Measurements from ENCODE around the gene IDH3A.

Gene IDH3A

DNA sequence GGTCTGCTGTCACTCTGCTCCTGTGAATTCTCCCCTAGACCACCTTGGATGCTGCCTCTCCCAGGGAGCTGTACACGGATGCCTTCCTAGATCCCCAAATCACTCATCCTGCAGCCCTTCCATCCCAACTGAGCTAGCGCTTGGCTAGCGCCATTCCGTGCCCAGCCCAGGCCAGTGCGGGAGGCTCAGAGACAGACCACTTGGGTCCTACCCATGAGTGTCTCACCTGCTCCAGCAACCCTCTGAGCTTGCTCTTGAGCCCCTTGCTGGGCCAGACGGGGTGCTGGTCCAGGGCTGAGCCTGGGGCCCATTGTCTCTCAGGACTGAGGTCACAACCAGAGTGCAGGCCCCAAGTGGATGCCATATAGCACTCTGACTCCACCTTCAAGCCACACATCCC, 39.1 kb upstream of the IDH3A start:
- H3K4me3 ChIP-seq (replicated peaks; ENCODE audit: low read depth, low read length): no peak overlapping the region
- TF ChIP-seq, protein P1, sequence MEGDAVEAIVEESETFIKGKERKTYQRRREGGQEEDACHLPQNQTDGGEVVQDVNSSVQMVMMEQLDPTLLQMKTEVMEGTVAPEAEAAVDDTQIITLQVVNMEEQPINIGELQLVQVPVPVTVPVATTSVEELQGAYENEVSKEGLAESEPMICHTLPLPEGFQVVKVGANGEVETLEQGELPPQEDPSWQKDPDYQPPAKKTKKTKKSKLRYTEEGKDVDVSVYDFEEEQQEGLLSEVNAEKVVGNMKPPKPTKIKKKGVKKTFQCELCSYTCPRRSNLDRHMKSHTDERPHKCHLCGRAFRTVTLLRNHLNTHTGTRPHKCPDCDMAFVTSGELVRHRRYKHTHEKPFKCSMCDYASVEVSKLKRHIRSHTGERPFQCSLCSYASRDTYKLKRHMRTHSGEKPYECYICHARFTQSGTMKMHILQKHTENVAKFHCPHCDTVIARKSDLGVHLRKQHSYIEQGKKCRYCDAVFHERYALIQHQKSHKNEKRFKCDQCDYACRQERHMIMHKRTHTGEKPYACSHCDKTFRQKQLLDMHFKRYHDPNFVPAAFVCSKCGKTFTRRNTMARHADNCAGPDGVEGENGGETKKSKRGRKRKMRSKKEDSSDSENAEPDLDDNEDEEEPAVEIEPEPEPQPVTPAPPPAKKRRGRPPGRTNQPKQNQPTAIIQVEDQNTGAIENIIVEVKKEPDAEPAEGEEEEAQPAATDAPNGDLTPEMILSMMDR (IDR thresholded peaks at IDR 0.05; ENCODE audit: low read length, missing control alignments): no peak
- no peak for DNase-seq (ENCODE audit: low read depth)

DNA sequence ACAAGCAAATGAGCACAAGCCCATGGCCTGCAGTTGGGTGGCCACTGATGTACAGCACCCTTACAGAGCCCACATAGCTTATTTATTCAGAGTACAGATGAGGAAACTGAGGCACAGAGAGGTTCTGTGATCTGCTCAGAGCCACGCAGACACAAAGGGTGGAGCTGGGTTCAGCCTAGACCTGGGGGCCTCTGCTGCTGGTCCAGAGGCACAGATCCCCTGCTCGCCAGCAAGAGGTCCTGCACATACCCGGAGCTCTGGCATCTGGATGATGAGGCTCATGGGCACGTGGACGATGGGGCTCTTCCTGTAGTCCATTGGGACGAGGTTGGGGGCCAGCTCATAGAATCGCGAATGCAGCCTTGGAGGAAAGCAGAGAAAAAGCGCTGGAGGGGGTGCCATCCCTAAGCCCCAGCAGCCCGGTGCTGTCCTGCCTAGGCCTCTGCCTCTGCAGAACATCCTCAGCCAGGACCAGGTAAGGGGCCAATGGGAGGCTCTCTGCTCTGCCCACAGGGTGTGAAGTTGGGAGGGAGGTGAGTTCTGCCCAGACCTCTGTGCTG, 38.2 kb upstream of the IDH3A start:
- no peak overlapping the region for H3K4me3 ChIP-seq (replicated peaks; ENCODE audit: low read depth, low read length)
- DNase-seq (ENCODE audit: low read depth): no peak
- TF ChIP-seq, protein P1 (IDR thresholded peaks at IDR 0.05; ENCODE audit: low read length, missing control alignments): no peak

DNA sequence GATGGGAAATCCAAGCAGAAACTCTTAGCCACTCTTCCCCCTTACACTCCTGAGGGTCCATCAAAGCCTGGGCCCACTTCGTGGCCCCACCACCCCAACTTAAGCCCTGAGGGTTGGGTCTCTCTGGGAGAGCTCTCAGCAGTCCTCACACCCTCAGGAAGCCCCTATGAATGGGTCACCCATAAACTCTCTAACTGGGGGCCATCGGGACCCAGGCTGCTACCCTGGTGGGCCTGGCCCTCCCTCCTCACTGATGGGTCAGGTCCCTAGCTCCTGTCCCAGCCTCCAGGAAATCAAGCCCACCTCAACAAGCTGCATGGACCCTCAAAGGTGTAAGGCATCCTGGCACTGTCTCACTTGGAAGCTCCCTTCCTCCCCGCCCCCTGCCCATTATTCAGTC, 37.4 kb upstream of the IDH3A start:
- H3K4me3 ChIP-seq (replicated peaks; ENCODE audit: low read depth, low read length): no peak overlapping the region
- TF ChIP-seq, protein P1 (IDR thresholded peaks at IDR 0.05; ENCODE audit: low read length, missing control alignments): no peak
- DNase-seq (ENCODE audit: low read depth): no peak

DNA sequence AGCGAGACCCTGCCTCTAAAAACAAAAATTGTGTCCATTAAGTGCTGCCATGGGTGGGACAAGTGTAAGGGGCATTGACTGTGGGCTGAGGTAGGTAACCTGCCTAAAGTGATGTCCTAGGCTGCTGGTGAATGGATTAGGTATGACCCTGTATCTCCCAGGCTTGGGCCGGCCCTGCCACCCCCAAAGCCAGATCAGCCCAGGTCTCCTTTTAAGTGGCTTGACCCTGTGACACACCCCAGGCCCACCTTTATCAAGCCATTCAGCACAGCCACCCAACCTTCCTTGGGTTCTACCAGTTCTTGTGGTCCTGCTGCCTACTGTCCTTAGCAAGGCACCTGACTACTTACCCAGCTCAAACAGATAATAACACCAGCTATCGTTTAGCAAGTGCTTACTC, 36.6 kb upstream of the IDH3A start:
- TF ChIP-seq, protein P1 (IDR thresholded peaks at IDR 0.05; ENCODE audit: low read length, missing control alignments): no peak
- no peak overlapping the region for H3K4me3 ChIP-seq (replicated peaks; ENCODE audit: low read depth, low read length)
- DNase-seq (ENCODE audit: low read depth): no peak

DNA sequence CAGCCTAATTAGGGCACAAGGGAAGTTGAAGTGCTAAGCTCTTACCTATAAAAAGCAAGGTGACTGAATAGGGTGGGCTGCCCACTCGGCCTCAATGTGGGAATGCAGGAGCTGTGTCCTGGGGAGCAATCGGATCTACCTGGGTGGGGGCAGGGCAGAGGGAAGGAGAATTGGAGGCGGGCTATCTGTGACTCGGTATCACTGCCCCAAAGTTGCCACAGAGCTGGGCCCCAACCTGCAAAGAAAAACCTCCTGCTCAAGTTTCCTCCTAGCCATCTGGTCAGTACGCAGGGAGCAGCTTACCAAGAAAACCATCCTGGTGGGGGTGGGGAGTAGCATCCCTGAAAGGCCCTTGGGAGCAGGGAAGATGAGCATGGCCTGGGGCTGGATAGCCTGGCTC, 28.6 kb upstream of the IDH3A start:
- DNase-seq (ENCODE audit: low read depth): no peak
- no peak overlapping the region for H3K4me3 ChIP-seq (replicated peaks; ENCODE audit: low read depth, low read length)
- TF ChIP-seq, protein P1 (IDR thresholded peaks at IDR 0.05; ENCODE audit: low read length, missing control alignments): no peak

DNA sequence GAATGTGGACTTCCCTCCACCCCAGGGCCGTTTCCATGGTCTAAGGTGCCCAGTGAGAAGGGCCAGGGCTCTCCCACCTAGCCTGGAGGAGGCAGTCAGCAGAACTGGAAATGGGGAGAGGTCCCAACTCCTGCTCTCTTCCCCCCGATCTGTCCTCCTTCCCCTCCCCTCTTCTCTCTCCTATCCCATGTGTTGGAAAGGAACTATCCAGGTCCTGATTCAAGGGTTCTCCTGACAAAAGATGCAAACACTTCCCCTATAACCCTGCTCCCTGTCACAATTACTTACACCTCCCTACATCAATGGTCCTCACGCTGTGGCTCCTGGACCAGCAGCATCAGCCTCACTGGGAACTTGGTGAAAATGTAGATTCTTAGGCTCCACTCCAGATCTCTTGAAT, 23.9 kb upstream of the IDH3A start:
- H3K4me3 ChIP-seq (replicated peaks; ENCODE audit: low read depth, low read length): no peak overlapping the region
- TF ChIP-seq, protein P1 (IDR thresholded peaks at IDR 0.05; ENCODE audit: low read length, missing control alignments): no peak
- DNase-seq (ENCODE audit: low read depth): no peak

DNA sequence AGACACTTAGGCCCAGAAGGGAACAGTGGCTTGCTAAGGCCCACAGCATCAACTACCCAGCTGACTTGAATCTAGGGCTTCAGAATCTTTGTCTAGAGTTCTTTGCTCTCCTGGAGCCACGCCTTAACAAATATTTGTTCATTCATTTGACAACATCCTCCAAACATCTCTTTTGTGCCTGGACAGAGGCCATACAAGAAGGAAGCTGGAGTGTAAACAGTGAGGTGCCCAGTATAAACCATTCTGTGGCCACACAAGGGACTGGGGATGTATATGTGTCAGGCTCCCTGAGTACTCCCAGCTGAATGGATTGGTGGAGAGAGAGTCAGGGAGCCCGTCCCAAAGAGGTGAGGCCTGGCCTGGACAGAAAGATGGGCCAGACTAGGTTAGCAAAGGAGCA, 21.3 kb upstream of the IDH3A start:
- TF ChIP-seq, protein P1 (IDR thresholded peaks at IDR 0.05; ENCODE audit: low read length, missing control alignments): no peak

More for the DNA sequence above, 21.3 kb upstream of the IDH3A start:
- H3K4me3 ChIP-seq (replicated peaks; ENCODE audit: low read depth, low read length): no peak overlapping the region
- DNase-seq (ENCODE audit: low read depth): no peak
